Measurements from ENCODE around the gene DUS1L.

GRCh38 chr17:82085031-82085861 is 19.6 kb upstream of the DUS1L start:
- no peak for TF ChIP-seq ZNF70 (CRISPR knock-in tag; IDR thresholded peaks at IDR 0.05)
- TF ChIP-seq ISL1 (CRISPR knock-in tag; IDR thresholded peaks at IDR 0.05): no peak
- TF ChIP-seq ZNF565 (CRISPR knock-in tag; conservative IDR thresholded peaks at IDR 0.05; ENCODE audit: low read depth): no peak
- no peak for TF ChIP-seq PPARA (CRISPR knock-in tag; IDR thresholded peaks at IDR 0.05; ENCODE audit: borderline replicate concordance)
